Vagina (tissue), 2 donors: ENCODE measurements around the gene RICTOR. TPM values are rescaled to one million over a fixed set of nuclear protein-coding genes. Genes with fewer than 3 reads are reported as not detected.
"Not testable (repeated sequence)": the region's sequence is repeated elsewhere in the genome, so short reads cannot be mapped to it uniquely, and the experiment has no call there.

Experiments
- DNase-seq, 2 donors: peaks; one replicate each; pipeline ENCODE4 v3.0.0-alpha.2; 2017; ENCODE audit errors: extremely low spot score in 2 of 2
- H3K27ac ChIP-seq: fragments of 200-600 bp; sonication (generic); one replicate; pipeline ENCODE4 v1.5.1; 2019
- H3K27me3 ChIP-seq: fragments of 200-600 bp; sonication (generic); one replicate; pipeline ENCODE4 v1.5.1; 2019
- H3K36me3 ChIP-seq, 2 donors: fragments of 200-600 bp; sonication (generic); one replicate each; pipeline ENCODE4 v1.5.1; 2017 to 2019
- H3K4me1 ChIP-seq: fragments of 200-600 bp; sonication (generic); one replicate; pipeline ENCODE4 v1.5.1; 2019
- H3K4me3 ChIP-seq, 2 donors: fragments of 200-600 bp; sonication (generic); 1 replicate in 1 of 2; 2 replicates in 1 of 2; pipeline ENCODE4 v1.5.1; 2016 to 2019
- H3K9me3 ChIP-seq: fragments of 200-600 bp; sonication (generic); one replicate; pipeline ENCODE4 v1.5.1; 2019
- CTCF ChIP-seq, 3 experiments: fragments of 450-650 bp in 2 of 3; fragments of 200-600 bp in 1 of 3; sonication (generic) in 1 of 3; IDR thresholded peaks; one replicate each; pipeline ENCODE4 v1.5.1; 2017 to 2019; ENCODE audit warnings: antibody characterized with exemption in 3 of 3, mild to moderate bottlenecking in 2 of 3, moderate library complexity in 2 of 3
- POLR2A ChIP-seq, 2 donors: fragments of 450-650 bp; IDR thresholded peaks; one replicate each; pipeline ENCODE4 v1.6.1; 2017; ENCODE audit warnings: antibody characterized with exemption in 2 of 2, mild to moderate bottlenecking in 2 of 2, moderate library complexity in 2 of 2
- POLR2AphosphoS5 ChIP-seq, 2 donors: sonication (generic); formaldehyde crosslinking; IDR thresholded peaks; one replicate each; pipeline ENCODE4 v1.9.0; 2017; ENCODE audit warnings: antibody characterized with exemption in 2 of 2, mild to moderate bottlenecking in 2 of 2, low read depth in 1 of 2; ENCODE audit not compliant: insufficient read depth in 1 of 2
- intact Hi-C: fragments of 100-400 bp; cut with DNase I; formaldehyde crosslinking; loops from one replicate; pipeline ENCODE4 v1.15.1; 2023
- total RNA-seq: library from RNA; depleted of rRNA; stranded (reverse); fragments of >200 nt; gene quantifications from one replicate; pipeline ENCODE4 v1.2.3, GENCODE V29; 2016

RICTOR gene
- total RNA-seq, 1 donor from 2014 or later, result 39.3 TPM

DNA sequence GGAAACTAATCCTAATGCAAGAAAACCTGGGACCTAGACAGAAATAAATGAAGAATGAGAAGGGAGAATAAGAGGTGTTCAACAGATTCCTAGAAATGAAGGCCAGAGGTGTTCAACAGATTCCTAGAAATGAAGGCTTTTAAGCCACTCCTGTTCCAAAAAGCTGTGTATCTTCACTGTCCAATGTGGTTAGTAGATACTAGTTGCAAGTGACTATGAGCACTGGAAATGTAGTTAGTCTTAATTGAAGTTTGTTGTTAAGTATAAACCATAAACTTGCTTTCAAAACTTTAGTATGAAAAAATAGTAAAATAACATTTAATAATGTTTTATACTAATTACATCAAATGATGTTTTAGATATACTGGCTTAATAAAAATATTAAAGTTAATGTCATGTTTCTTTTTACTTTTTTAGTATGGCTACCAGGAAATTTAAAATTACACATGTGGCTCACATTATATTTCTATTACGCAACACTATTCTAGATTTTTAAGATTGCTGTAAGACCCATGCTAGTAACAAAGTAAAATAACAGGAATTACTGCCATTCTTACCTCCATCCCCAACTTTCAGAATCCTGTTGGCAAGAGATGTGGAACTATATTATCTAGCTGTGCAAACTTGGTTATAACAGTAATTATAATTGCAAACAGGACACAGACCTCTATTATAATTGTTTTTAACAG, 57.5 kb downstream of the RICTOR start:
- intact Hi-C loops, result loop anchor here (10.0 kb wide), 1 partner anchor 58 kb away; the partner anchor contains the start of gene RICTOR
- TF ChIP-seq POLR2A (IDR thresholded peaks at IDR 0.05) (no peak), POLR2AphosphoS5 (IDR thresholded peaks at IDR 0.05; ENCODE audit: insufficient read depth in 1 of 2, low read depth in 1 of 2) (no peak), CTCF (IDR thresholded peaks at IDR 0.05) (no peak)
- no peaks in the 10 kb centered on the region for H3K9me3 ChIP-seq
- no peaks in the 10 kb centered on the region for H3K27me3 ChIP-seq
- peaks cover 33% of the 10 kb centered on the region for H3K4me1 ChIP-seq
- H3K36me3 ChIP-seq, result peaks cover 0 to 6% of the 10 kb centered on the region in 2 donors
- no peak for DNase-seq
- H3K4me3 ChIP-seq, result no peak overlapping the region
- peak overlapping the region; percentile 60 for H3K27ac ChIP-seq

GRCh38 chr5:39015743-39016586, 58.2 kb downstream of the RICTOR start:
- TF ChIP-seq POLR2AphosphoS5 (IDR thresholded peaks at IDR 0.05; ENCODE audit: insufficient read depth in 1 of 2, low read depth in 1 of 2) (peak in 1 of 2 donors; percentile 45), POLR2A (IDR thresholded peaks at IDR 0.05) (no peak), CTCF (IDR thresholded peaks at IDR 0.05) (no peak)
- Histone ChIP-seq H3K4me1 (peaks cover 26% of the 10 kb centered on the region), H3K36me3 (peaks cover 0 to 9% of the 10 kb centered on the region in 2 donors), H3K27ac (peak overlapping the region; percentile 60), H3K27me3 (no peaks in the 10 kb centered on the region), H3K4me3 (no peak overlapping the region), H3K9me3 (no peaks in the 10 kb centered on the region)
- no peak for DNase-seq
- intact Hi-C loops, result loop anchor here (10.0 kb wide), 1 partner anchor 59 kb away; the partner anchor contains the start of gene RICTOR

DNA sequence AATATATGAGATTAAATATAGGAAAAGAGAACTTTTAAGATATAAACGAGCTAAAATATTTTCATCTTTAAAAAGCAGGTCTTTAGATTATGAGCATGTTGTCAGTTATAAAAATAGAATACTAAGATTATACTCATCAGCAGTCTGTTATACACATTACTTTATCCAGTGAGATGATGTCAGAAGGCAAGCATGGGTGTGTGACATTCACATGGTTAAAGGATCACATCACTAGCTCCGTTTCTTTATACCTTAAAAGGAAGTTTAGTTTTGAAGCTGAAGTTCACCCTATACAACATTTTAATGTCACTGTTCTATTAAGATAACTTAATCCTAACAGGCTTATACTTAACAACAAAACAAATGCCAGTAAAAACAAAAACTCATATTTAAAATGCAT, 59.6 kb downstream of the RICTOR start:
- Histone ChIP-seq H3K4me1 (peaks cover 24% of the 10 kb centered on the region), H3K36me3 (peaks cover 0 to 9% of the 10 kb centered on the region in 2 donors), H3K27me3 (no peaks in the 10 kb centered on the region), H3K9me3 (no peaks in the 10 kb centered on the region), H3K27ac (peak overlapping the region; percentile 60), H3K4me3 (no peak overlapping the region)
- no peak for TF ChIP-seq CTCF (IDR thresholded peaks at IDR 0.05)
- no peak for TF ChIP-seq POLR2A (IDR thresholded peaks at IDR 0.05)
- TF ChIP-seq POLR2AphosphoS5 (IDR thresholded peaks at IDR 0.05; ENCODE audit: insufficient read depth in 1 of 2, low read depth in 1 of 2), result peak in 1 of 2 donors; percentile 34
- no peak for DNase-seq
- intact Hi-C loops, result loop anchor here (10.0 kb wide), 1 partner anchor 60 kb away; the partner anchor contains the start of gene RICTOR

- H3K4me3 ChIP-seq, result no peak overlapping the region
- no peaks in the 10 kb centered on the region for H3K27me3 ChIP-seq
- intact Hi-C loops, result loop anchor here (10.0 kb wide), 1 partner anchor 61 kb away; the partner anchor contains the start of gene RICTOR
- peaks cover 0 to 9% of the 10 kb centered on the region in 2 donors for H3K36me3 ChIP-seq
- no peak for TF ChIP-seq POLR2A (IDR thresholded peaks at IDR 0.05)
- TF ChIP-seq CTCF (IDR thresholded peaks at IDR 0.05), result no peak
- TF ChIP-seq POLR2AphosphoS5 (IDR thresholded peaks at IDR 0.05; ENCODE audit: insufficient read depth in 1 of 2, low read depth in 1 of 2), result no peak
- peaks cover 24% of the 10 kb centered on the region for H3K4me1 ChIP-seq
- H3K27ac ChIP-seq, result peak overlapping the region; percentile 40
- no peaks in the 10 kb centered on the region for H3K9me3 ChIP-seq
- DNase-seq, result no peak
Measured at GRCh38 chr5:39013938-39014337, 60.3 kb downstream of the RICTOR start.

DNA sequence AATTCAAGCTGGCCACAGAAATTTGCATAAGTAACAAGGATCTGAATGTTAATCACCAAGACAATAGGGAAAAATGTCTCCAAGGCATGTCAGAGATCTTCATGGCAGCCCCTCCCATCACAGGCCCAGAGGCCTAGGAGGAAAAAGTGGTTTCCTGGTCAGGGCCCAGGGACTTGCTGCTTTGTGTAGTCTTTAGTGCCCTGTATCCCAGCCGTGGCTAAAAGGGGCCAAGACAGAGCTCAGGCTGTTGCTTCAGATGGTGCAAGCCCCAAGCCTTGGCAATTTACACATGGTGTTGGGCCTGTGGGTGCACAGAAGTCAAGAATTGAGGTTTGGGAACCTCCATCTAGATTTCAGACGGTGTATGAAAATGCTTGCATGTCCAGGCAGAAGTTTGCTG, 63.2 kb downstream of the RICTOR start:
- H3K27me3 ChIP-seq, H3K36me3 ChIP-seq, DNase-seq, H3K27ac ChIP-seq, H3K4me3 ChIP-seq, H3K9me3 ChIP-seq: not testable (repeated sequence)
- H3K4me1 ChIP-seq, result peaks cover 12% of the 10 kb centered on the region
- intact Hi-C loops, result loop anchor here (10.0 kb wide), 1 partner anchor 64 kb away; the partner anchor contains the start of gene RICTOR
